HL-60 (cell line): ENCODE data around the gene FBXL17.

Experiments
- GABPA ChIP-seq: IDR thresholded peaks from 2 replicates; pipeline ENCODE4 v1.6.1; 2012; ENCODE audit warnings: low read depth
- POLR2AphosphoS5 ChIP-seq: IDR thresholded peaks from 2 replicates; pipeline ENCODE4 v1.6.1; 2012; ENCODE audit warnings: low read depth
- SPI1 ChIP-seq: IDR thresholded peaks from 2 replicates; pipeline ENCODE4 v1.6.1; 2012; ENCODE audit warnings: low read depth, mild to moderate bottlenecking, borderline replicate concordance
- TF ChIP-seq, protein P1 (sequence below): IDR thresholded peaks from one replicate; pipeline ENCODE4 v1.5.1; 2011; ENCODE audit warnings: low read length, control low read depth, inconsistent platforms; ENCODE audit not compliant: insufficient read depth
- TF ChIP-seq, protein P2 (sequence below): IDR thresholded peaks from 2 replicates; pipeline ENCODE4 v1.6.1; 2012; ENCODE audit warnings: low read depth; ENCODE audit not compliant: insufficient replicate concordance

DNA sequence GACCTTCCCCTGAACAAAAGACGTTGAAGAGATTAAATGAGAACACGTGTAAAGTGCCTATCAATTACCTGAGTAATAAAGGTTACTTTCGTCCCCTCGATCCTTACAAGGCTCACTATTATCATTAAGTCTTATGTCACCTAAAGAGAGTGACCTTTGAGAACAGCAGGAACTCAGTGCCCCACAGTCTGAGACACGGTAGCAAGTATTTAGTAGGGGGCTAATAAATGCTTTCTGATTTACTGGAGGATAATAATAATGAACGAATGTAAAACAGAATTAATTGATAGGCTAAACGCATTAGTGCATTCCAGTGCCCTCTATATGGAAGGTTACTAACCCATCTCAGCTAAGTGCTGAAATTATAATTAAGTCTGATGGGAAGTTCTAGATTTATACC, 199.9 kb downstream of the FBXL17 start:
- TF ChIP-seq, protein P1, sequence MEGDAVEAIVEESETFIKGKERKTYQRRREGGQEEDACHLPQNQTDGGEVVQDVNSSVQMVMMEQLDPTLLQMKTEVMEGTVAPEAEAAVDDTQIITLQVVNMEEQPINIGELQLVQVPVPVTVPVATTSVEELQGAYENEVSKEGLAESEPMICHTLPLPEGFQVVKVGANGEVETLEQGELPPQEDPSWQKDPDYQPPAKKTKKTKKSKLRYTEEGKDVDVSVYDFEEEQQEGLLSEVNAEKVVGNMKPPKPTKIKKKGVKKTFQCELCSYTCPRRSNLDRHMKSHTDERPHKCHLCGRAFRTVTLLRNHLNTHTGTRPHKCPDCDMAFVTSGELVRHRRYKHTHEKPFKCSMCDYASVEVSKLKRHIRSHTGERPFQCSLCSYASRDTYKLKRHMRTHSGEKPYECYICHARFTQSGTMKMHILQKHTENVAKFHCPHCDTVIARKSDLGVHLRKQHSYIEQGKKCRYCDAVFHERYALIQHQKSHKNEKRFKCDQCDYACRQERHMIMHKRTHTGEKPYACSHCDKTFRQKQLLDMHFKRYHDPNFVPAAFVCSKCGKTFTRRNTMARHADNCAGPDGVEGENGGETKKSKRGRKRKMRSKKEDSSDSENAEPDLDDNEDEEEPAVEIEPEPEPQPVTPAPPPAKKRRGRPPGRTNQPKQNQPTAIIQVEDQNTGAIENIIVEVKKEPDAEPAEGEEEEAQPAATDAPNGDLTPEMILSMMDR, result no peak
- TF ChIP-seq GABPA, result no peak
- TF ChIP-seq, protein P2, sequence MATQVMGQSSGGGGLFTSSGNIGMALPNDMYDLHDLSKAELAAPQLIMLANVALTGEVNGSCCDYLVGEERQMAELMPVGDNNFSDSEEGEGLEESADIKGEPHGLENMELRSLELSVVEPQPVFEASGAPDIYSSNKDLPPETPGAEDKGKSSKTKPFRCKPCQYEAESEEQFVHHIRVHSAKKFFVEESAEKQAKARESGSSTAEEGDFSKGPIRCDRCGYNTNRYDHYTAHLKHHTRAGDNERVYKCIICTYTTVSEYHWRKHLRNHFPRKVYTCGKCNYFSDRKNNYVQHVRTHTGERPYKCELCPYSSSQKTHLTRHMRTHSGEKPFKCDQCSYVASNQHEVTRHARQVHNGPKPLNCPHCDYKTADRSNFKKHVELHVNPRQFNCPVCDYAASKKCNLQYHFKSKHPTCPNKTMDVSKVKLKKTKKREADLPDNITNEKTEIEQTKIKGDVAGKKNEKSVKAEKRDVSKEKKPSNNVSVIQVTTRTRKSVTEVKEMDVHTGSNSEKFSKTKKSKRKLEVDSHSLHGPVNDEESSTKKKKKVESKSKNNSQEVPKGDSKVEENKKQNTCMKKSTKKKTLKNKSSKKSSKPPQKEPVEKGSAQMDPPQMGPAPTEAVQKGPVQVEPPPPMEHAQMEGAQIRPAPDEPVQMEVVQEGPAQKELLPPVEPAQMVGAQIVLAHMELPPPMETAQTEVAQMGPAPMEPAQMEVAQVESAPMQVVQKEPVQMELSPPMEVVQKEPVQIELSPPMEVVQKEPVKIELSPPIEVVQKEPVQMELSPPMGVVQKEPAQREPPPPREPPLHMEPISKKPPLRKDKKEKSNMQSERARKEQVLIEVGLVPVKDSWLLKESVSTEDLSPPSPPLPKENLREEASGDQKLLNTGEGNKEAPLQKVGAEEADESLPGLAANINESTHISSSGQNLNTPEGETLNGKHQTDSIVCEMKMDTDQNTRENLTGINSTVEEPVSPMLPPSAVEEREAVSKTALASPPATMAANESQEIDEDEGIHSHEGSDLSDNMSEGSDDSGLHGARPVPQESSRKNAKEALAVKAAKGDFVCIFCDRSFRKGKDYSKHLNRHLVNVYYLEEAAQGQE, result no peak
- no peak for TF ChIP-seq POLR2AphosphoS5
- TF ChIP-seq SPI1, result no peak
